ENCODE data around the gene SERPINA3.

Gene SERPINA3

DNA sequence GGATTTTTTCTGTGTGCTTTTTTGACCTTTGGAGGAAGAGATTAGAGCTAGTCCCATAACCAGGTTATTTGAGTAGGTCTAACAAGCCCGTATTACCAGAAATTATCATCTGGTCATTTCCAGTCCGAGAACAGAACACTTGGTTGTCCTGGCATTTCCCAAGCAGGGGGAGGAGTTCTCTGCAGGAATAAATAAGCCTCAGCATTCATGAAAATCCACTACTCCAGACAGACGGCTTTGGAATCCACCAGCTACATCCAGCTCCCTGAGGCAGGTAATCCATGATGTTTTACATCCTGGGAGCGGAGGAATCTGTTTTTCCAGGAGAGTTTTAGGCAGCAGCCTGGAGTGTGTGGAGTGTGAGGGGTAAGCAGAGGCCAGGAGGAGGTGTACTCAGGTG is at the start of gene SERPINA3:
Gene SERPINA3 (plus strand): TSS at position 218 of the 400 bp plus-strand sequence. CDS start 2,051 bp downstream, outside the sequence.
- Histone ChIP-seq H3K4me1 (ENCODE audit: low read length) (no peaks in the 10 kb centered on the region), H3K79me2 (ENCODE audit: low read length) (no peaks in the 10 kb centered on the region), H3K27me3 (ENCODE audit: low read depth, low read length) (peaks cover 3% of the 10 kb centered on the region; the same call in 1 of the 2 replicates), H3K9ac (ENCODE audit: low read length) (no peak within 1 kb of the TSS), H3K9me3 (ENCODE audit: insufficient read depth, low read length) (no peaks in the 10 kb centered on the region), H2AFZ (ENCODE audit: low read depth, low read length) (no peak within 1 kb of the TSS), H3K36me3 (replicated peaks; ENCODE audit: low read depth, low read length) (no peaks in the 10 kb centered on the region), H3K4me2 (ENCODE audit: low read length) (no peak within 1 kb of the TSS), H3K4me3 (ENCODE audit: low read length) (no peak within 1 kb of the TSS), H3K27ac (ENCODE audit: low read length) (no peak within 1 kb of the TSS), H4K20me1 (ENCODE audit: insufficient read depth, low read length) (no peaks in the 10 kb centered on the region)
- TF ChIP-seq, protein P1, sequence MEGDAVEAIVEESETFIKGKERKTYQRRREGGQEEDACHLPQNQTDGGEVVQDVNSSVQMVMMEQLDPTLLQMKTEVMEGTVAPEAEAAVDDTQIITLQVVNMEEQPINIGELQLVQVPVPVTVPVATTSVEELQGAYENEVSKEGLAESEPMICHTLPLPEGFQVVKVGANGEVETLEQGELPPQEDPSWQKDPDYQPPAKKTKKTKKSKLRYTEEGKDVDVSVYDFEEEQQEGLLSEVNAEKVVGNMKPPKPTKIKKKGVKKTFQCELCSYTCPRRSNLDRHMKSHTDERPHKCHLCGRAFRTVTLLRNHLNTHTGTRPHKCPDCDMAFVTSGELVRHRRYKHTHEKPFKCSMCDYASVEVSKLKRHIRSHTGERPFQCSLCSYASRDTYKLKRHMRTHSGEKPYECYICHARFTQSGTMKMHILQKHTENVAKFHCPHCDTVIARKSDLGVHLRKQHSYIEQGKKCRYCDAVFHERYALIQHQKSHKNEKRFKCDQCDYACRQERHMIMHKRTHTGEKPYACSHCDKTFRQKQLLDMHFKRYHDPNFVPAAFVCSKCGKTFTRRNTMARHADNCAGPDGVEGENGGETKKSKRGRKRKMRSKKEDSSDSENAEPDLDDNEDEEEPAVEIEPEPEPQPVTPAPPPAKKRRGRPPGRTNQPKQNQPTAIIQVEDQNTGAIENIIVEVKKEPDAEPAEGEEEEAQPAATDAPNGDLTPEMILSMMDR (IDR thresholded peaks at IDR 0.05; ENCODE audit: low read depth, low read length) = no peak
- TF ChIP-seq EZH2phosphoT487 (IDR thresholded peaks at IDR 0.05; ENCODE audit: low read depth) = no peak

- Histone ChIP-seq H3K79me2 (ENCODE audit: low read length) (no peaks in the 10 kb centered on the region), H2AFZ (ENCODE audit: low read depth, low read length) (no peak overlapping the region), H4K20me1 (ENCODE audit: insufficient read depth, low read length) (no peaks in the 10 kb centered on the region), H3K27me3 (ENCODE audit: low read depth, low read length) (peaks cover 22% of the 10 kb centered on the region; the same call in 1 of the 2 replicates), H3K9ac (ENCODE audit: low read length) (no peak overlapping the region), H3K4me3 (ENCODE audit: low read length) (no peak overlapping the region), H3K4me2 (ENCODE audit: low read length) (no peak overlapping the region), H3K9me3 (ENCODE audit: insufficient read depth, low read length) (no peaks in the 10 kb centered on the region), H3K4me1 (ENCODE audit: low read length) (no peaks in the 10 kb centered on the region), H3K27ac (ENCODE audit: low read length) (no peak overlapping the region), H3K36me3 (replicated peaks; ENCODE audit: low read depth, low read length) (no peaks in the 10 kb centered on the region)
- no peak for TF ChIP-seq EZH2phosphoT487 (IDR thresholded peaks at IDR 0.05; ENCODE audit: low read depth)
- TF ChIP-seq, protein P1 (IDR thresholded peaks at IDR 0.05; ENCODE audit: low read depth, low read length) = no peak
Measured at GRCh38 chr14:94562941-94563883, 49.0 kb upstream of the SERPINA3 start.

DNA sequence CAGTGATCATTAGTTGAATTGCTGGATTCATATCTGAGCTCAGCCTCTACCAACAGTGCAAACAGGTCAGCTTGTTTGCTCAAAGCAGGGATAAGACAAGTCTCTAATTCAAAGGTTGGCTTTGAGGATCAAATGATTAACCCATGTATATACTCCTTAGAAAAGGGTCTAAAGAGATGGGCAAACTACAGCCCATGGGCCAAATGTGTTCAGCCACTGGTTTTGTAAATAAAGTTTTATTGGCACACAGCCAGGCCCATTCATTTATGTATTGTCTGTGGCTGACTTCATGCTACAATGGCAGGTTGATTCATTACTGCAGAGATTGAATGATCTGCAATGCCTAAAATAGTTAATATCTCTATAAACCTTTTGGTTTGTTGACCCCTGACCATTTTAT is 47.8 kb upstream of the SERPINA3 start:
- no peaks in the 10 kb centered on the region for H3K9me3 ChIP-seq (ENCODE audit: insufficient read depth, low read length)
- H3K4me3 ChIP-seq (ENCODE audit: low read length) = no peak overlapping the region
- no peaks in the 10 kb centered on the region for H3K36me3 ChIP-seq (replicated peaks; ENCODE audit: low read depth, low read length)
- peaks cover 22% of the 10 kb centered on the region; the same call in 1 of the 2 replicates for H3K27me3 ChIP-seq (ENCODE audit: low read depth, low read length)
- H3K79me2 ChIP-seq (ENCODE audit: low read length) = no peaks in the 10 kb centered on the region
- no peak for TF ChIP-seq EZH2phosphoT487 (IDR thresholded peaks at IDR 0.05; ENCODE audit: low read depth)
- TF ChIP-seq, protein P1 (IDR thresholded peaks at IDR 0.05; ENCODE audit: low read depth, low read length) = no peak
- H2AFZ ChIP-seq (ENCODE audit: low read depth, low read length) = no peak overlapping the region
- no peaks in the 10 kb centered on the region for H3K4me1 ChIP-seq (ENCODE audit: low read length)
- H4K20me1 ChIP-seq (ENCODE audit: insufficient read depth, low read length) = no peaks in the 10 kb centered on the region
- H3K27ac ChIP-seq (ENCODE audit: low read length) = no peak overlapping the region
- H3K9ac ChIP-seq (ENCODE audit: low read length) = no peak overlapping the region
- no peak overlapping the region for H3K4me2 ChIP-seq (ENCODE audit: low read length)

- no peaks in the 10 kb centered on the region for H3K9me3 ChIP-seq (ENCODE audit: insufficient read depth, low read length)
Measured at GRCh38 chr14:94568186-94568585, 44.0 kb upstream of the SERPINA3 start.

More at GRCh38 chr14:94568186-94568585, 44.0 kb upstream of the SERPINA3 start:
- Histone ChIP-seq H4K20me1 (ENCODE audit: insufficient read depth, low read length) (no peaks in the 10 kb centered on the region), H3K4me1 (ENCODE audit: low read length) (no peaks in the 10 kb centered on the region), H3K4me2 (ENCODE audit: low read length) (no peak overlapping the region), H3K4me3 (ENCODE audit: low read length) (no peak overlapping the region), H2AFZ (ENCODE audit: low read depth, low read length) (no peak overlapping the region), H3K36me3 (replicated peaks; ENCODE audit: low read depth, low read length) (no peaks in the 10 kb centered on the region), H3K9ac (ENCODE audit: low read length) (no peak overlapping the region), H3K79me2 (ENCODE audit: low read length) (no peaks in the 10 kb centered on the region), H3K27ac (ENCODE audit: low read length) (no peak overlapping the region), H3K27me3 (ENCODE audit: low read depth, low read length) (peaks cover 17% of the 10 kb centered on the region; the same call in 1 of the 2 replicates)
- TF ChIP-seq, protein P1 (IDR thresholded peaks at IDR 0.05; ENCODE audit: low read depth, low read length) = no peak
- TF ChIP-seq EZH2phosphoT487 (IDR thresholded peaks at IDR 0.05; ENCODE audit: low read depth) = no peak

Measured in OCI-LY3 (cell line).